ENCODE results near the gene HK1. TPM values are rescaled to one million over a fixed set of nuclear protein-coding genes. Genes with fewer than 3 reads are reported as not detected.
A peak's percentile ranks its signal among the peaks of the same experiment; 100 is the strongest.

The HK1 gene
- total and polyA plus RNA-seq, 4 experiments from 2014 or later, result 68.6 to 156 (median 112) TPM

DNA sequence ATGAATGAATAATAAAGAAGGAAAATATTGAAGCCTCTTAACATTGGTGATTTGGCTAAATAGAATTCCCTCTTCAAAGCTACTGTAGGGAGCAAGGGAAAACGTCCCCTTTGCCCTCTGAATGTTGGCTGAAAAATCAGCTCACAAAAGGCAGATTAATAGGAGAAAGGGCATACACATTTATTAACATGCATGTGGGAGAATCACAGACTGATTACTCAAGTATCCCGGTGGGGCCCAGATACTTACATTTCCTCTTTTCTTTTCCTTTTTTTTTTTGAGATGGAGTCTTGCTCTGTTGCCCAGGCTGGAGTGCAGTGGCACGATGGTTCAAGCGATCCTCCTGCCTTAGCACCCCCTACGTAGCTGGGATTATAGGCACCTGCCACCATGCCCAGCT lies 68.5 kb downstream of the HK1 start:
- no peaks in the 10 kb centered on the region for H3K27me3 ChIP-seq (ENCODE audit: insufficient read depth, low read length)
- Mint-ChIP-seq H3K4me1 (peaks cover 56 to 91% (median 77%) of the 10 kb centered on the region in 4 donors), H3K27ac (peak overlapping the region; percentile 24 to 93 (median 79)), H3K27me3 (no peaks in the 10 kb centered on the region), H3K9me3 (no peaks in the 10 kb centered on the region), H3K36me3 (peaks cover 21 to 41% of the 10 kb centered on the region in 2 donors), H3K4me3 (peak overlapping the region in 2 of 8 donors; percentile 9 to 79)
- H3K27ac ChIP-seq (ENCODE audit: low read depth, low read length), result peak overlapping the region; percentile 57
- POLR2A ChIA-PET (ENCODE audit: partially characterized antibody), result interaction anchor here (3.4 to 4.2 kb wide), 2 partner anchors 19 to 28 kb away, joined by 26 to 33 read pairs; no protein-coding TSS in a partner anchor
- peaks cover 8% of the 10 kb centered on the region for H3K36me3 ChIP-seq (ENCODE audit: insufficient read depth, low read length)
- peaks cover 81% of the 10 kb centered on the region for H3K4me1 ChIP-seq (ENCODE audit: insufficient read depth, low read length)
- H3K4me3 ChIP-seq (ENCODE audit: low read length in 2 of 2), result no peak overlapping the region
- intact Hi-C loops (cut with micrococcal nuclease), result no loop called here
- no peaks in the 10 kb centered on the region for H3K9me3 ChIP-seq (ENCODE audit: control insufficient read depth in 1 of 2, low read length in 2 of 2)
- DNase-seq, result no peak
- CTCF ChIA-PET (ENCODE audit: partially characterized antibody), result interaction anchor here (0.8 kb wide), 1 partner anchor 87 kb away, joined by 3 read pairs; no protein-coding TSS in a partner anchor

DNA sequence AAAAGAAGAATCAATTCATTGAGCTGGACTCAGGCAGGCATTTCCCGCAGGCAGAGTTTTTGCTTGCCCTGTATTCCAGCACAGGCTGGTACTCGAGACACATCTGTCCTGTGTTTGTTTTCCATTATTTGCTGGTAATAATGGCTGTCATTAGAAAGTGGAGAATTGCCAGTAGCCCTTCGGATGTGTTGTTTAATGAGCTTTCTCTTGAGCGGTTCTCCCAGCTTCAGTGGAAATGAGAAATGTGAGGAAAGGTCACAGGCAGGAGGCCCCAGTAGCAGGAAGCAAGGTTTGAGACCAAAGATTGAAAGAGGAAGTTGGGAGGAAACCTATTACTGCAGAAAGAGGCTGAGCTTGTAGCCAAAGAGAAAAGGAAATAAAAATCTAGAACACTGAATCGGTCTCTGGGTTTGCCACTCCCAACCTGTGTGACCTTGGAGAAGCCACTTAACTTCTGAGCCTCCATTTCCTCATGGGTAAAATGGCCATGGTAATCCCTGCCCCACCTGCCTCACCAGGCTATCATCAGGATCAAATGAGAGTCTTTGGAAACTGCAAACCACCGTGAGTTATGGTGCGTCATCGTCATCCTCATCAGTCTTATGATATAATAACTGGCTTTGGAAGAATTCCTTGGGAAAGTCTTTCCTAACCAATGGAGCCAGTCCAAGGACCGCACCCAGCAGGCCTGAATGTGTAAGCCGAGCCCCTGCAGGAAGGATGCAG lies 70.7 kb downstream of the HK1 start:
- H3K27me3 ChIP-seq (ENCODE audit: insufficient read depth, low read length), result no peaks in the 10 kb centered on the region
- Mint-ChIP-seq H3K4me3 (peak overlapping the region; percentile 18 to 86 (median 79)), H3K4me1 (peaks cover 50 to 84% (median 66%) of the 10 kb centered on the region in 4 donors), H3K27ac (peak overlapping the region; percentile 71 to 97 (median 93)), H3K27me3 (no peaks in the 10 kb centered on the region), H3K36me3 (peaks cover 14 to 30% of the 10 kb centered on the region in 2 donors), H3K9me3 (no peaks in the 10 kb centered on the region)
- H3K9me3 ChIP-seq (ENCODE audit: control insufficient read depth in 1 of 2, low read length in 2 of 2), result no peaks in the 10 kb centered on the region
- DNase-seq, result peak in 2 of 5 donors; percentile 14 to 16
- no peak overlapping the region for H3K4me3 ChIP-seq (ENCODE audit: low read length in 2 of 2)
- CTCF ChIA-PET (ENCODE audit: partially characterized antibody), result interaction anchor here (1.4 to 2.1 kb wide), 4 partner anchors 9 to 45 kb away, joined by 5 to 6 read pairs (median 6); no protein-coding TSS in a partner anchor
- peak overlapping the region; percentile 34 for H3K27ac ChIP-seq (ENCODE audit: low read depth, low read length)
- intact Hi-C loops (cut with micrococcal nuclease), result no loop called here
- POLR2A ChIA-PET (ENCODE audit: partially characterized antibody), result interaction anchor here (0.8 to 3.4 kb wide), 5 partner anchors 11 to 30 kb away, joined by 3 to 33 read pairs (median 3); no protein-coding TSS in a partner anchor
- peaks cover 4% of the 10 kb centered on the region for H3K36me3 ChIP-seq (ENCODE audit: insufficient read depth, low read length)
- peaks cover 71% of the 10 kb centered on the region for H3K4me1 ChIP-seq (ENCODE audit: insufficient read depth, low read length)

DNA sequence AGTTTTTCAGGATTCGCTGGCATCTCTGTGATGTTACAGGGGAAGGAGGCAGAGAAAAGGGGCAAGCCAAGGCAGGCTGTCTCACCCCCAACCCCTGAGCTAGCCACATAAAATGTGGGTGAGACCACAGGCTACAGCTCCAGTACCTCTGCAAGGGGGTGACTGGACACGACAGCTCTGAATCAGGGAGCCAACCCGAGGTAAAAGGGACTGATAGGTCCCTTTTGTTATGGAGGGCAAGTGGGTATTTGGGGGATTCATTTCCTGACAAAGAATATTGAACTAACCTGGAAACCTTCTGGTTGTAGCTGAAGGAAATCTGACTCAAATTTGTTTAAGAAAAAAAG lies 71.2 kb downstream of the HK1 start:
- ChIA-PET POLR2A (ENCODE audit: partially characterized antibody) (interaction anchor here (1.0 to 3.4 kb wide), 3 partner anchors 12 to 31 kb away, joined by 3 to 33 read pairs (median 4); no protein-coding TSS in a partner anchor), CTCF (ENCODE audit: partially characterized antibody) (interaction anchor here (1.4 to 2.1 kb wide), 4 partner anchors 10 to 44 kb away, joined by 5 to 6 read pairs (median 6); no protein-coding TSS in a partner anchor)
- DNase-seq, result no peak
- Mint-ChIP-seq H3K36me3 (peaks cover 12 to 27% of the 10 kb centered on the region in 2 donors), H3K27ac (peak overlapping the region; percentile 71 to 97 (median 93)), H3K4me1 (peaks cover 49 to 84% (median 64%) of the 10 kb centered on the region in 4 donors), H3K9me3 (no peaks in the 10 kb centered on the region), H3K27me3 (no peaks in the 10 kb centered on the region), H3K4me3 (peak overlapping the region in 7 of 8 donors; percentile 53 to 86 (median 80))
- H3K27me3 ChIP-seq (ENCODE audit: insufficient read depth, low read length), result no peaks in the 10 kb centered on the region
- H3K4me3 ChIP-seq (ENCODE audit: low read length in 2 of 2), result no peak overlapping the region
- peak overlapping the region; percentile 34 for H3K27ac ChIP-seq (ENCODE audit: low read depth, low read length)
- no peaks in the 10 kb centered on the region for H3K9me3 ChIP-seq (ENCODE audit: control insufficient read depth in 1 of 2, low read length in 2 of 2)
- intact Hi-C loops (cut with micrococcal nuclease), result no loop called here
- peaks cover 66% of the 10 kb centered on the region for H3K4me1 ChIP-seq (ENCODE audit: insufficient read depth, low read length)
- H3K36me3 ChIP-seq (ENCODE audit: insufficient read depth, low read length), result no peaks in the 10 kb centered on the region

DNA sequence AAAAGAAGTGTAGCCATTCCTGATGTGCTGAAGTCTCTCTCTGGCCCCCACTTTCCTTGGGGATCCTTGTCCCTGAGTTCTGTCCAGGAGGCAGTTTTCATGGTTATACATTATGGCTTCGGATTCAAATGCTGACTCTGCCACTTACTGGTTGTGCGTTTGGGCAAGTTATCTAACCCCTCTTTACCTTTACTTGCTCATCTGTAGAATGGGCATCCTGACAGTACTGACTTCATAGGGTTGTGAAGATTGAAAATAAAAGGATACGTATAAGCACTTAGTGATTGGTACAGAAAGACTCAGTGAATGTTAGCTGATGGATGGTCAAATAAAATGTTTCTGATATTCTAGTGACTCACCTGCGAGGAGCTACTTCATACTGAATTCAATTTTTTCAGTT lies 73.3 kb downstream of the HK1 start:
- Histone ChIP-seq H3K27ac (ENCODE audit: low read depth, low read length) (no peak overlapping the region), H3K4me1 (ENCODE audit: insufficient read depth, low read length) (peaks cover 48% of the 10 kb centered on the region), H3K4me3 (ENCODE audit: low read length in 2 of 2) (no peak overlapping the region), H3K27me3 (ENCODE audit: insufficient read depth, low read length) (no peaks in the 10 kb centered on the region), H3K36me3 (ENCODE audit: insufficient read depth, low read length) (no peaks in the 10 kb centered on the region), H3K9me3 (ENCODE audit: control insufficient read depth in 1 of 2, low read length in 2 of 2) (no peaks in the 10 kb centered on the region)
- peaks cover 7 to 16% of the 10 kb centered on the region in 2 donors for H3K36me3 Mint-ChIP-seq
- H3K27me3 Mint-ChIP-seq, result no peaks in the 10 kb centered on the region
- POLR2A ChIA-PET (ENCODE audit: partially characterized antibody), result no interaction called here
- H3K27ac Mint-ChIP-seq, result peak overlapping the region in 1 of 7 donors; percentile 57
- CTCF ChIA-PET (ENCODE audit: partially characterized antibody), result interaction anchor here (1.1 to 1.4 kb wide), 3 partner anchors 12 to 125 kb away, joined by 3 to 4 read pairs (median 3); no protein-coding TSS in a partner anchor
- no peaks in the 10 kb centered on the region for H3K9me3 Mint-ChIP-seq
- intact Hi-C loops (cut with micrococcal nuclease), result no loop called here
- H3K4me3 Mint-ChIP-seq, result no peak overlapping the region
- DNase-seq, result no peak
- H3K4me1 Mint-ChIP-seq, result peaks cover 32 to 66% (median 48%) of the 10 kb centered on the region in 4 donors

DNA sequence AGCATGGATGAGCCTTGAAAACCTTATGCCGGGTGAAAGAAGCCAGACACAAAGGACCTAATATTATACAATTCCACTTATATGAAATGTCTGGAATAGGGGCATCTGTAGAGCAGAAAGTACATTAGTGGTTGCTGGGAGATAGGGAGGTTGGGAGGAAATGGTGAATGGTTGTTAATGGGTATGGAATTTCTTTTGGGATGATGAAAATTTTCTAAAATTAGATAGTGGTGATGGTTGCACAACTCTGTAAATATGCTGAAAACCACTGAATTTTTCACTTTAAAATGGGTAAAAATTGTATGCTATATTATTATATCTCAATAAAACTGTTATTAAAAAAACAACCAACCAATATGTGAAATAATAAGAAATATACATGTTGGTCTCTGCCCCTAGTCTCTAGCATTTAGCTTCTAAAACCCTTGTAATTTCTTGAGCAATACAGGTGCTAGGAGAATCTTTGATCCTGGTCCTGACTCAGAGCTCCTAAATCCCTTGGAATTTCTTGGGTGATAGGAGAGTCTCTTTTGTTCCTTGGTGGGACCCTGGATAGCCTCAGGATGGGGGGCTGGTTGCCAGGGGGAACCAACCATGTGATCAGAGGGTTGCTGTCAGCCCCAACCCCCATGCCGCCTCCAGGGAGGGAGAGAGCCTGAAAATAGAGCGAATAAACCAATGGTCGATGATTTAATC lies 74.4 kb downstream of the HK1 start:
- Mint-ChIP-seq H3K27ac (peak overlapping the region in 2 of 7 donors; percentile 39 to 53), H3K36me3 (peaks cover 5 to 15% of the 10 kb centered on the region in 2 donors), H3K27me3 (no peaks in the 10 kb centered on the region), H3K4me3 (no peak overlapping the region), H3K9me3 (no peaks in the 10 kb centered on the region), H3K4me1 (peaks cover 30 to 63% (median 46%) of the 10 kb centered on the region in 4 donors)
- intact Hi-C loops (cut with micrococcal nuclease), result no loop called here
- Histone ChIP-seq H3K9me3 (ENCODE audit: control insufficient read depth in 1 of 2, low read length in 2 of 2) (no peaks in the 10 kb centered on the region), H3K27me3 (ENCODE audit: insufficient read depth, low read length) (no peaks in the 10 kb centered on the region), H3K36me3 (ENCODE audit: insufficient read depth, low read length) (no peaks in the 10 kb centered on the region), H3K27ac (ENCODE audit: low read depth, low read length) (no peak overlapping the region), H3K4me1 (ENCODE audit: insufficient read depth, low read length) (peaks cover 43% of the 10 kb centered on the region), H3K4me3 (ENCODE audit: low read length in 2 of 2) (no peak overlapping the region)
- POLR2A ChIA-PET (ENCODE audit: partially characterized antibody), result interaction anchor here (0.9 kb wide), 2 partner anchors 18 to 33 kb away, joined by 3 to 5 read pairs; no protein-coding TSS in a partner anchor
- DNase-seq, result no peak
- CTCF ChIA-PET (ENCODE audit: partially characterized antibody), result interaction anchor here (0.7 to 1.6 kb wide), 2 partner anchors 12 to 19 kb away, joined by 3 to 4 read pairs; no protein-coding TSS in a partner anchor

DNA sequence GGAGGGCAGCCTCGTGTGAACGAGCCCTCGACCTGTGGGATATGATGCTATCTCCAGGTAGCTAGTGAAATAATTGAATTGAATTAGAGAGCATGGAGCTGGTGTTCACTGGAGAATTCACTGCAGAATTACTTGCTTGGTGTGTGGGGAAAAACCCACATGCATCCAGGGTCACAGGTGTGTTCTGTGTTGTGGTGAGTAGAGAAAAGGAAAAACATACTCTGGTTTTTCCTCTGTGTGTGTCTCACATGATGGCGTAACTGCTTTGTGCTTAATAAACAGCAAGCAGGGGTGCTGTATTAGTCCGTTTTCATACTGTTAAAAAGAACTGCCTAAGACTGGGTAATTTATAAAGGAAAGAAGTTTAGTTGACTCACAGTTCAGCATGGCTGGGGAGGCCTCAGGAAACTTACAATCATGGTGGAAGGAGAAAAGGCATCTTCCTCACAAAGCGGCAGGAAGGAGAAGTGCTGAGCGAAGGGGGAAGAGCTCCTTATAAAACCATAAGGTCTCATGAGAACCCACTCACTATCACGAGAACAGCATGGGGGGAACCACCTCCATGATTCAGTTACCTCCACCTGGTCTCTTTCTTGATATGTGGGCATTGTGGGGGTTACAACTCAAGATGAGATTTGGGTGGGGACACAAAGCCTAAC lies 75.8 kb downstream of the HK1 start:
- Histone ChIP-seq H3K27me3 (ENCODE audit: insufficient read depth, low read length) (no peaks in the 10 kb centered on the region), H3K9me3 (ENCODE audit: control insufficient read depth in 1 of 2, low read length in 2 of 2) (no peaks in the 10 kb centered on the region), H3K27ac (ENCODE audit: low read depth, low read length) (no peak overlapping the region), H3K36me3 (ENCODE audit: insufficient read depth, low read length) (no peaks in the 10 kb centered on the region), H3K4me3 (ENCODE audit: low read length in 2 of 2) (no peak overlapping the region), H3K4me1 (ENCODE audit: insufficient read depth, low read length) (peaks cover 43% of the 10 kb centered on the region)
- no peak for DNase-seq
- Mint-ChIP-seq H3K4me1 (peaks cover 29 to 63% (median 44%) of the 10 kb centered on the region in 4 donors), H3K9me3 (no peaks in the 10 kb centered on the region), H3K36me3 (peaks cover 4 to 11% of the 10 kb centered on the region in 2 donors), H3K27ac (peak overlapping the region; percentile 7 to 88 (median 77)), H3K27me3 (no peaks in the 10 kb centered on the region), H3K4me3 (peak overlapping the region in 6 of 8 donors; percentile 13 to 47 (median 28))
- ChIA-PET CTCF (ENCODE audit: partially characterized antibody) (interaction anchor here (0.6 to 1.6 kb wide), 2 partner anchors 16 to 21 kb away, joined by 3 to 4 read pairs; no protein-coding TSS in a partner anchor), POLR2A (ENCODE audit: partially characterized antibody) (interaction anchor here (0.6 to 0.9 kb wide), 4 partner anchors 20 to 192 kb away, joined by 3 to 5 read pairs (median 4); no protein-coding TSS in a partner anchor)
- intact Hi-C loops (cut with micrococcal nuclease), result no loop called here
